Hepatocyte (in vitro differentiated cells): ENCODE data around the gene DHDDS.

Experiments used
- CTCF ChIP-seq: fragments of 200-600 bp; sonication (generic); IDR thresholded peaks from 2 replicates; pipeline ENCODE4 v1.5.1; 2016; ENCODE audit warnings: antibody characterized with exemption, mild to moderate bottlenecking; ENCODE audit not compliant: poor library complexity
- EZH2 ChIP-seq: fragments of 200-600 bp; sonication (generic); IDR thresholded peaks from 2 replicates; pipeline ENCODE4 v1.6.1; 2016; ENCODE audit warnings: antibody characterized with exemption, mild to moderate bottlenecking, borderline replicate concordance
- EZH2phosphoT487 ChIP-seq: fragments of 200-600 bp; sonication (generic); IDR thresholded peaks from one replicate; pipeline ENCODE4 v1.6.1; 2018; ENCODE audit warnings: antibody characterized with exemption, mild to moderate bottlenecking, low read depth, moderate library complexity; ENCODE audit not compliant: unreplicated experiment, severe bottlenecking

GRCh38 chr1:26395754-26396153, 36.4 kb upstream of the DHDDS start:
- TF ChIP-seq CTCF (no peak), EZH2 (no peak), EZH2phosphoT487 (no peak)
